K562 (cell line): ENCODE data around the gene BCAS3. TPM values are rescaled to one million over a fixed set of nuclear protein-coding genes. Genes with fewer than 3 reads are reported as not detected.

ENCODE experiments used
- ATAC-seq: fragments of 200-7000 bp; cut with Tn5 transposase; 3 replicates; pipeline ENCODE4 v1.9.1; 2020; ENCODE audit warnings: moderate library complexity
- BruUV-seq: library from RNA; stranded (reverse); fragments of 400-500 nt; replicated peaks from 2 replicates; lab custom pipeline; 2021; lab: Mats Ljungman, UMichigan
- CTCF ChIA-PET: fragments of 300-600 bp; formaldehyde crosslinking; extraction: SDS; loops from one replicate; lab custom pipeline; 2021; ENCODE audit warnings: low intra/inter-chr PET ratio; lab: Yijun Ruan, JAX
- POLR2A ChIA-PET: fragments of 300-600, 350-650 bp; sonication (Branson Sonifier 250); formaldehyde crosslinking; extraction: SDS; loops from one replicate; lab custom pipeline; 2021; ENCODE audit warnings: antibody characterized with exemption, inconsistent platforms; lab: Yijun Ruan, JAX
- DNase-seq, 4 experiments: peaks; one replicate each; pipeline versions ENCODE4 v3.0.0 to v3.0.0-alpha.2; 2011 to 2018; ENCODE audit warnings: low spot score in 3 of 4, mixed read lengths in 3 of 4; ENCODE audit errors: extremely low read depth in 1 of 4
- FAIRE-seq: peaks from 2 replicates; lab custom pipeline; 2011; peaks lifted over from hg19 to GRCh38; lab: Jason Lieb, UNC
- H2AFZ ChIP-seq: 2 replicates; pipeline ENCODE4 v1.6.0; 2011; ENCODE audit warnings: low read depth, low read length, control low read depth, inconsistent platforms
- H3K27ac ChIP-seq: fragments of 200-600 bp; 3 replicates; pipeline ENCODE4 v1.8.0; 2011; ENCODE audit warnings: low read depth, mild to moderate bottlenecking, control low read depth, inconsistent platforms, low read length, moderate library complexity, mixed read lengths; ENCODE audit errors: extremely low read depth
- H3K27me3 ChIP-seq, 2 experiments: fragments of 300-600 bp in 1 of 2; 2 replicates in 1 of 2; 3 replicates in 1 of 2; pipeline versions ENCODE4 v1.6.0 to v1.8.0; 2011; ENCODE audit warnings: inconsistent platforms in 2 of 2, low read length in 2 of 2, mild to moderate bottlenecking in 1 of 2, mixed read lengths in 1 of 2, moderate library complexity in 1 of 2; ENCODE audit not compliant: control insufficient read depth in 2 of 2, insufficient read depth in 2 of 2
- H3K36me3 ChIP-seq: fragments of 300-600 bp; 3 replicates; pipeline ENCODE4 v1.8.0; 2011; ENCODE audit warnings: mild to moderate bottlenecking, low read length, inconsistent platforms; ENCODE audit not compliant: control insufficient read depth, insufficient read depth
- H3K4me1 ChIP-seq, 2 experiments: fragments of 200-600 bp in 1 of 2; replicated peaks in 1 of 2; 2 replicates in 1 of 2; 3 replicates in 1 of 2; pipeline versions ENCODE4 v1.5.1 to v1.8.0; 2011; ENCODE audit warnings: inconsistent platforms in 2 of 2, low read length in 2 of 2, mild to moderate bottlenecking in 1 of 2, mixed read lengths in 1 of 2, moderate library complexity in 1 of 2; ENCODE audit not compliant: control insufficient read depth in 2 of 2, insufficient read depth in 2 of 2
- H3K4me2 ChIP-seq: 2 replicates; pipeline ENCODE4 v1.6.1; 2011; ENCODE audit warnings: low read length, control low read depth, inconsistent platforms, mixed read lengths; ENCODE audit not compliant: insufficient read depth
- H3K4me3 ChIP-seq: fragments of 200-600 bp; sonication (generic), shearing (Covaris generic); 2 replicates; pipeline ENCODE4 v1.5.1; 2016; ENCODE audit warnings: control low read depth, inconsistent platforms
- H3K79me2 ChIP-seq: fragments of 200-600 bp; 3 replicates; pipeline ENCODE4 v1.8.0; 2011; ENCODE audit warnings: low read length, inconsistent platforms; ENCODE audit not compliant: control insufficient read depth, insufficient read depth
- H3K9ac ChIP-seq, 2 experiments: 2 replicates each; pipeline versions ENCODE4 v1.6.0 to v1.6.1; 2011; ENCODE audit warnings: low read depth in 2 of 2, low read length in 2 of 2, control low read depth in 1 of 2, inconsistent platforms in 1 of 2, mild to moderate bottlenecking in 1 of 2, mixed read lengths in 1 of 2; ENCODE audit not compliant: insufficient read depth in 1 of 2
- H3K9me1 ChIP-seq: one replicate; pipeline ENCODE4 v1.6.0; 2011; ENCODE audit warnings: inconsistent platforms, mild to moderate bottlenecking, low read length, moderate library complexity; ENCODE audit not compliant: control insufficient read depth, insufficient read depth
- H3K9me3 ChIP-seq: replicated peaks from 2 replicates; pipeline ENCODE4 v1.5.1; 2011; ENCODE audit warnings: low read depth, low read length, inconsistent platforms; ENCODE audit not compliant: control insufficient read depth, insufficient read depth
- H4K20me1 ChIP-seq: replicated peaks from 2 replicates; pipeline ENCODE4 v1.6.1; 2011; ENCODE audit warnings: low read length, inconsistent platforms, mixed read lengths; ENCODE audit not compliant: control insufficient read depth, insufficient read depth
- EWSR1 ChIP-seq: fragments of 450-650 bp; IDR thresholded peaks from 2 replicates; pipeline ENCODE4 v1.6.1; 2018; ENCODE audit warnings: borderline replicate concordance, mild to moderate bottlenecking, low read depth, moderate library complexity; ENCODE audit not compliant: partially characterized antibody
- FOS ChIP-seq: IDR thresholded peaks from 3 replicates; pipeline ENCODE4 v1.6.1; 2011; ENCODE audit not compliant: insufficient read length; ENCODE audit errors: extremely low read depth
- GABPB2 ChIP-seq: fragments of 250-450 bp; sonication (Bioruptor Pico); conservative IDR thresholded peaks from 2 replicates; pipeline ENCODE4 v1.5.1; 2021; ENCODE audit warnings: mild to moderate bottlenecking
- HSF4 ChIP-seq: fragments of 250-450 bp; sonication (Bioruptor Pico); IDR thresholded peaks from 2 replicates; pipeline ENCODE4 v2.1.2; 2022; ENCODE audit warnings: mild to moderate bottlenecking, moderate library complexity, borderline replicate concordance
- IRF2 ChIP-seq: sonication (generic); formaldehyde crosslinking; IDR thresholded peaks from 2 replicates; pipeline ENCODE4 v1.8.1; 2022; ENCODE audit warnings: mild to moderate bottlenecking, missing genetic modification reagents
- MYBL2 ChIP-seq, 2 experiments: fragments of 450-650 bp in 1 of 2; sonication (generic) in 1 of 2; formaldehyde crosslinking in 1 of 2; IDR thresholded peaks; 2 replicates each; pipeline versions ENCODE4 v1.6.1 to v1.8.1; 2017 to 2022; ENCODE audit warnings: borderline replicate concordance in 1 of 2, inconsistent platforms in 1 of 2, low read depth in 1 of 2, mild to moderate bottlenecking in 1 of 2, missing genetic modification reagents in 1 of 2, moderate library complexity in 1 of 2
- NEUROD1 ChIP-seq: fragments of 150-350 bp; IDR thresholded peaks from 2 replicates; pipeline ENCODE4 v1.6.1; 2014; ENCODE audit warnings: borderline replicate concordance, low read length, low read depth; ENCODE audit not compliant: partially characterized antibody
- RERE ChIP-seq: sonication (generic); formaldehyde crosslinking; IDR thresholded peaks from 2 replicates; pipeline ENCODE4 v1.8.0; 2023; ENCODE audit warnings: missing genetic modification reagents, mild to moderate bottlenecking, borderline replicate concordance
- RFX1 ChIP-seq: fragments of 450-650 bp; IDR thresholded peaks from 2 replicates; pipeline ENCODE4 v1.6.1; 2016; ENCODE audit warnings: mild to moderate bottlenecking, moderate library complexity
- SMARCC2 ChIP-seq: fragments of 450-650 bp; IDR thresholded peaks from 2 replicates; pipeline ENCODE4 v1.6.1; 2017; ENCODE audit warnings: antibody characterized with exemption, moderate library complexity, mild to moderate bottlenecking, low read depth
- SNRNP70 ChIP-seq: fragments of 200-400 bp; formaldehyde crosslinking; optimal IDR thresholded peaks from 2 replicates; pipeline ENCODE3; 2017; ENCODE audit warnings: low read depth, low read length
- ZNF175 ChIP-seq: fragments of 200-800 bp; sonication (Bioruptor generic); IDR thresholded peaks from 2 replicates; pipeline ENCODE4 v1.6.1; 2016; ENCODE audit warnings: low read depth, mild to moderate bottlenecking, missing genetic modification characterization, missing compliant biosample characterization
- ZNF511 ChIP-seq: sonication (generic); formaldehyde crosslinking; IDR thresholded peaks from 2 replicates; pipeline ENCODE4 v1.8.0; 2022; ENCODE audit warnings: mild to moderate bottlenecking, missing genetic modification reagents
- WGBS: fragments of 100-300 bp; shearing (Covaris generic); methylation state at CpG from one replicate; pipeline ENCODE4 v1.1.6; 2016; ENCODE audit warnings: low coverage, mixed read lengths; ENCODE audit not compliant: insufficient coverage; ENCODE audit errors: missing lambda C conversion rate; 5-methylcytosine and 5-hydroxymethylcytosine counted together
- in situ Hi-C: fragments of 300-500 bp; cut with MboI; formaldehyde crosslinking; loops from 4 replicates; pipeline ENCODE4 v1.15.0; 2018; ENCODE audit warnings: inconsistent platforms, mixed read lengths
- intact Hi-C: fragments of 100-400 bp; cut with micrococcal nuclease; formaldehyde crosslinking; loops from 2 replicates; pipeline ENCODE4 v1.14.2; 2022
- polyA plus RNA-seq, 8 experiments: library from polyadenylated mRNA; depleted of rRNA in 4 of 8; stranded (reverse) in 5 of 8; unstranded in 3 of 8; fragments of >200 nt; fragmentation: Nextera tagmentation in 2 of 8; fragmentation: Illumina TruSeq in 1 of 8; extraction: Ambion mirVana in 2 of 8; extraction: Trizol in 1 of 8; gene quantifications; 2 replicates each; pipeline versions ENCODE4 v1.2.1 to v1.2.3, GENCODE V29; 2011 to 2014; ENCODE audit warnings: inconsistent platforms in 1 of 8, missing spikeins in 1 of 8
- total RNA-seq, 7 experiments: library from RNA; depleted of rRNA in 6 of 7; stranded (reverse); fragments of >200 nt in 6 of 7; fragmentation: Illumina TruSeq in 2 of 7; extraction: Trizol in 2 of 7; gene quantifications; 2 replicates each; pipeline versions ENCODE4 v1.2.1 to v1.2.3, GENCODE V29; 2011 to 2021; ENCODE audit warnings: low replicate concordance in 1 of 7
- TF ChIP-seq, protein P1 (sequence below): fragments of 250-450 bp; sonication (Bioruptor Pico); IDR thresholded peaks from 2 replicates; pipeline ENCODE4 v1.4.0; 2020

BCAS3 gene
- total and polyA plus RNA-seq, 9 of the 15 experiments (the other 6 are each of a cell fraction or from before 2014, with no cell fraction given), result 1.9 to 5.5 (median 3.5) TPM

DNA sequence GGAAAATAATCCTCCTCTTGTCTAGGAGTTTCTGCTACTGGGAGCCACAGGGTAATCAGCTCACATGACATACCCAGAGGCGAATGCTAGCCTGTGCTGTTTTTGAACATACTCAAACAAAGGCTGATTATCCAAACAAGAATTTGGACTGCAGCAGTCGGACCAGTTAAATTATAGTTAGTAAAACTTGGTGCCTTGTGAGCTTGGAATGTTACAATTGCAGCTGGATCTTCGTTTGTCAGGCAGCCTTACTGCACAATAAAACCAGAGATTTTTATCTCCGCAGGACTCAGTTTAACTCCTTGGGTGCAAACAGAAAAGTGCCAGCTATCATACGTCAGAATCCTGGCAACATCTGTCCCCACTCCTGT, 558.2 kb downstream of the BCAS3 start:
- no TSS peak for BruUV-seq
- 0 out of 2 replicates have a peak, but pooled peaks cover 1% of the 10 kb centered on the region for H3K9me3 ChIP-seq
- DNase-seq (no peak), ATAC-seq (no peak), FAIRE-seq (no peak)
- in situ Hi-C loops, result no loop called here
- H3K4me3 ChIP-seq, result no peak overlapping the region
- POLR2A ChIA-PET, result interaction anchor here (0.6 to 1.0 kb wide), 2 partner anchors 10 to 375 kb away, joined by 3 read pairs; no protein-coding TSS in a partner anchor
- H3K36me3 ChIP-seq, result no peaks in the 10 kb centered on the region
- H3K27ac ChIP-seq, result no peak overlapping the region
- H3K27me3 ChIP-seq, result no peaks in the 10 kb centered on the region; a peak in 2 of 5 replicates
- no peaks in the 10 kb centered on the region for H3K79me2 ChIP-seq
- H2AFZ ChIP-seq, result no peak overlapping the region
- intact Hi-C loops, result no loop called here
- H3K9ac ChIP-seq, result no peak overlapping the region
- no peak overlapping the region for H3K4me2 ChIP-seq
- 0 out of 2 replicates have a peak, but pooled peaks cover 5% of the 10 kb centered on the region for H4K20me1 ChIP-seq
- no peaks in the 10 kb centered on the region for H3K9me1 ChIP-seq
- WGBS, result 1% methylated on average over 5 of the region's 5 CpGs
- CTCF ChIA-PET, result no interaction called here
- H3K4me1 ChIP-seq, result no peaks in the 10 kb centered on the region
- TF ChIP-seq MYBL2 (IDR thresholded peaks at IDR 0.05; ENCODE audit: low read depth) (no peak), MYBL2 (CRISPR knock-in tag; IDR thresholded peaks at IDR 0.05; ENCODE audit: borderline replicate concordance) (no peak), EWSR1 (peak; percentile 71), RFX1 (0 out of 2 replicates have a peak, but pooled peaks have one; percentile 3), ZNF175 (CRISPR knock-in tag) (no peak), ZNF511 (CRISPR knock-in tag) (no peak), HSF4 (CRISPR knock-in tag) (no peak), IRF2 (CRISPR knock-in tag) (no peak), SNRNP70 (no peak), RERE (CRISPR knock-in tag) (no peak), NEUROD1 (no peak), SMARCC2 (no peak), GABPB2 (CRISPR knock-in tag) (no peak), FOS (no peak)
- TF ChIP-seq, protein P1, sequence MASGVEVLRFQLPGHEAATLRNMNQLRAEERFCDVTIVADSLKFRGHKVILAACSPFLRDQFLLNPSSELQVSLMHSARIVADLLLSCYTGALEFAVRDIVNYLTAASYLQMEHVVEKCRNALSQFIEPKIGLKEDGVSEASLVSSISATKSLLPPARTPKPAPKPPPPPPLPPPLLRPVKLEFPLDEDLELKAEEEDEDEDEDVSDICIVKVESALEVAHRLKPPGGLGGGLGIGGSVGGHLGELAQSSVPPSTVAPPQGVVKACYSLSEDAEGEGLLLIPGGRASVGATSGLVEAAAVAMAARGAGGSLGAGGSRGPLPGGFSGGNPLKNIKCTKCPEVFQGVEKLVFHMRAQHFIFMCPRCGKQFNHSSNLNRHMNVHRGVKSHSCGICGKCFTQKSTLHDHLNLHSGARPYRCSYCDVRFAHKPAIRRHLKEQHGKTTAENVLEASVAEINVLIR (CRISPR knock-in tag), result no peak
